Activated CD8-positive, alpha-beta memory T cell treated with anti-CD3 and anti-CD28 coated beads for 24 hours (primary cell): ENCODE results near the gene COL5A1.

ENCODE experiments used
- DNase-seq: peaks from one replicate; pipeline ENCODE4 v3.0.0-alpha.2; 2020

COL5A1 gene

DNA sequence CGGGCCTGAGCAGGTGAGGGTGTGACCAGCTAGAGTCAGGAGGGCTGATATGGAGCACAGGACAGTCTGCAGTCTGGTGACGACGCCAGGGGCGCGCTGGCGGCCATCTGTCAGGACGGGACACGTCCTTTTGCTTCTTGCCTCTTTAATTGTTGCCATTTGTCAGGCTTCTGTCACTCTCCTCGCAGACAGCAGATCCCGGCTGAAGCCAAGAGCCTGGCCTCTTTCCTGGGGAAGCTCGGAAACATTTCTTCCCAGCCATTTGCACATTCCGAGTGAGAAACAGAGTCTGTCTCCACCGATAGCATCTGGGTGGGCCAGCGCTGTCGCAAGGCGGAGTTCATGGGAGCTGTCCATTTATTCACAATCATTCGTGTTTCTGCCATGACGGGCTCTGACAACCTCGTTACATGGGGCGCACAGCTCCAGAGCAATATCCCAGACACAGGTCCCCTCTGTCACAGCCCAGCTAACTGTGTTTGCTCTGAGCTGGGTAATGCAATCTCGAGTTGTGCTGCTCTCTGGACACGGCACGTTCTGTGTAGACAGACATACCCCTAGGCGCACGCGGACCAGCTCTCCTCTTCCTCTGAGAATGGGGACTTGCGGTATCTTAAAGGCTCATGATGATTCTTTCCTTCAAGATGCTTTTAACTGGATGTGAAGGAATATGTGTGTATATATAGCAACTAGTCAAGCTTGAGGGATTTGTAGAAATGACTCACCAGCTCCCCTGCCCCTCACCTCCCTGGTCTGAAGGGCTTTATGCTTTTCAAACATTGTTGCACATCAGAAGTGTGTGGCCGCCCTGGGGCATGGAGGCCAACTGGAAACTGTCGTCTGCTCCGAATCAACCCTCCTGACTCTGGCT, 133.7 kb downstream of the COL5A1 start:
- no peak for DNase-seq

DNA sequence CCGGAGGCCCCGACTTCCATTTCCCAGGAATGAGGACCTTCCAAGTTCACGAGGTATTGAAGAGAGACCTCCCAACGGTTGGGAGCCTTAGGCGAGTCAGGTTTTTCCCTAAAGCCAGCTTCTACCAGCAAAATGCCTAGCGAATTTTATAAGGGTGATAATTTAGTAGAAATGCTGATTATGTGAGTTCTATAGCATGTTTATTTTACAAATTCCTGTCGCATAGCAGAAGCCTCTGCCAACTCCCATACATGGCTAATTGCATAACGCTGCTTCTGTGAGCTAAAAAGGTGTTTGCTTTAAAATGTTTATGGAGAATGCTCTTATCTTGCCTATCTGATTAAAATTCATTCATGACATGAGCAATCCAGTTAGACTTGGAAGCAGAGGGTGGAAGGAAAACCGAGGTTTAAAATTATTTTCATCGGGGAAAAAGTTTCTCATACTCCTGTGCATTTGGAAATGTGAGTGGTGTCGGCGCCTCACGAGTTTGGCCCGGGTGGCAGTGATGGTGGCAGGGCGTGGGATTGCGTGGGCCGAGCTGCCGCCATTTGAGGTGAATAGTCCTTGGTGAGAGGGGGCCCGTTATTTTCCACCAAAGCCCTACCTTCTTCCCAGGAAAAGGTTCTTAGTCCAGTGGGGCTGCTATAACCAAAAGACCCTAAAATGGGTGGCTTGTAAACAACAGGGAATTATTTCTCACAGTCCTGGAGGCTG, 134.6 kb downstream of the COL5A1 start:
- DNase-seq: no peak

DNA sequence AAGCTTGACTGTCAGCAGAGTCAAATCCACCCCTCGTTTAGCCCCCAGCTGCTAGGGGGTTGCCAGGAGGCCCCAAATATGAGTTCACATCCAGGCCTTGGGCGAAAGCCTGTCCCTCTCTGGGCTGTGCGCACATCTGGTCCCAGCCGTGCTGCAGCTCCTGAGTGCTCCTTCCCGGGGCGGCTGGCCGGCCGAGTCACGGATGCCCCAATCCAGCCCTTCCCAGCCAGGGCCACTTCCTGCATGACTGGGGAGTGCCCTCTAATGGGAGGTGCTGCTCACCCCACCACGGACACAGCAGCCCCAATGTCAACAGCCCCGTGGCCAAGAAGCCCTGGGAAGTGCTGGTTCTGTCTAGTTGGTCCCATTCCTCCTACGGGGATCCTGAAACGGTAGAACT, 135.6 kb downstream of the COL5A1 start:
- no peak for DNase-seq

DNA sequence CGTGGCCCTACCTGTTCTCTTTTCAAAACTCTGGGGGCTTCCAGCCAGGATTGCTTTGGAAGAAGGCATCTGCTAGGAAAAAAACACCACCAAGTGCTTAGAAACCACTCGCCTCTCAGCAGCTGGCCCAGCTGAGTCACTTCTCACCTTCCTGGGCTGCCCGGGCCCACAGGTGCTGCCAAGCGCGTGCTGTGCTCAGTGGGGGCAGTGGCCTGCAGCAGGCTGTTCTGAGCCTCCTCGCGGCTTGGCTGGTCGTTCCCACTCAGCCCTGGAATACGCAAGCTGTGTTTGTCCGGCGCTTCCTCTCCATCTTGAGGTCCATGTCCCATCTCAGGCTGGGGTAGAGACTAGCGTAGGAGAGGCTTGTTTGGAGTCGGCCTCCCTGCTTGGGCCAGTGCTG, 136.6 kb downstream of the COL5A1 start:
- DNase-seq: no peak

DNA sequence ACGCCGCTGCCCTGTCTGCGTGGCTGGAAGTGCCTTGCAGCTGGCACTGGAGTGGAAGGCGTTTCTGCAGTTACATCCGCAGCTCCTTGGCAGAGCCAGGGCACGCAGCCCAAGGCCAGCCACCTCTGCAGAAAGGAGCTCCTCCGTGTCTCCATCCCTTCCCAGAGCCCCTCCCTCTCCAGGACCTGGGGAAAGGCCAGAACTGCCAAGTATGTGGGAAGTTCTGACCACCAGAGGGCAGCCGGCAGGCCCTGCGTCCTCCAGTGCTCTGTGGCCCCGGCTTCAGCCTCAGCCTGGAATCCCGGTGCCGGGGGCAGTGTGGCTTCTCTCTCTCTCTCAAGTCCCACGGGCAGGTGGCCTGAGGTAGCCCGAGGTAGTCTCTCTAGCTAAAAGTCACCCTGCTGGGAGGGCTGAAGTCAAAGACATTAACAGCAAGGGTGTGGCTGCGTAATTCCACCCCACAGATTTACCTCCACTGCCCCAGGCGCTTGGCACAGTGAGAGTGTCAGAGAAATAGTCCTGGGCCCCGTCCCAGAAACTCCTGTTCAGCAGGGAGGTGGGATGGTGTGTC, 137.3 kb downstream of the COL5A1 start:
- no peak for DNase-seq

DNA sequence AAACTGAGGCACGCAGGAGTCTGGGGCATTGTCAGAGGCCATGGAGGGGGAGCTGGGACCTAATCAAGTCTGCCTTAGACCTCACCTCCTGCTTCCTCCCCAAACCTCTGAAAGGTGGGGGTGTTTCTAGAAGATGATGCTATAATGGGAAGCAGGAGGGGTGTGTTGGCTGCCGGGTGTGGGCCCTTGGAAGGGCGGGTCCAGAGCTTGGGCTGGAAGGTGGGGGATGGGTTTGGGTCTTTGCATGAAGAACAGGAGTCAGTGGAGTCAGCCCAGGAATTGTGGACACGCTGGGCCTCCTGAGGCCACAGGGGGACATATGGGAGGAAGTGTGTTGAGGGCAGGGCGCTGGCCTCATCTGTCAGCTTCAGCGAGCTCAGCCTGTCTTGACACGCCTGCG, 138.0 kb downstream of the COL5A1 start:
- DNase-seq: no peak

DNA sequence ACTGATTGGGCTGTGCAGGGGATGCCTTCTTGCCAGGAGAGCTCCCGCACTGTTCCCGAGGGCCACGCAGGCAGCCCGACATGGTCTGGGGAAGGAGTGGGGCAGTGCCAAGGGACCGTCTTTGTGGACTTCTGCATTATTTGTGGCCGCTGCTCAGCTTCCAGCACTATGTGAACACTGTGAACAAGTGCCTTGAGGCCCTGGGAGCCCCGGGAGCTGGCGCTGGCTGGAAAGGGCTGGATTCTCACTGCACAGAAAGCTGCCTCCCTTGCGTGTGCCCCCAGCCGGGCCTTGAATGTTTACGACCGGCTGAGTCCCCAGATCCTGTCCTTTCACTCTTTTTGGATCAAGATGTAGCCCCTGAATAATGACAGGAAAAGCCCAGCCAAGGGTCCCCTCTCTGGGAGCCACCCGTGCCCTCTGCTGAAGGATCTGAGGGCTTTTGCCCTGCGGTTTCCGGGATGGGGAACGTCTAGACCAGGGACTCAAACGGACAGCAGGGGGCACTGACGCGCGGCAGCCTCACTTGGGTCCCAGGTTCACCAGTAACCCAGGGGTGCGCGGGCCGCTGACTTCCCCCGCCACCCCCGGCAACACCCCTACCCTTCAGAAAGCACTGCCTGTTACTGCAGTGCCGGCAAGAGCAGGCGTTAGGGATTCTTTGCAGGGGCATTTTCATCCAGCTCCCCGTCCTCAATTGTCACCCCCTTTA, 140.1 kb downstream of the COL5A1 start:
- DNase-seq: no peak

DNA sequence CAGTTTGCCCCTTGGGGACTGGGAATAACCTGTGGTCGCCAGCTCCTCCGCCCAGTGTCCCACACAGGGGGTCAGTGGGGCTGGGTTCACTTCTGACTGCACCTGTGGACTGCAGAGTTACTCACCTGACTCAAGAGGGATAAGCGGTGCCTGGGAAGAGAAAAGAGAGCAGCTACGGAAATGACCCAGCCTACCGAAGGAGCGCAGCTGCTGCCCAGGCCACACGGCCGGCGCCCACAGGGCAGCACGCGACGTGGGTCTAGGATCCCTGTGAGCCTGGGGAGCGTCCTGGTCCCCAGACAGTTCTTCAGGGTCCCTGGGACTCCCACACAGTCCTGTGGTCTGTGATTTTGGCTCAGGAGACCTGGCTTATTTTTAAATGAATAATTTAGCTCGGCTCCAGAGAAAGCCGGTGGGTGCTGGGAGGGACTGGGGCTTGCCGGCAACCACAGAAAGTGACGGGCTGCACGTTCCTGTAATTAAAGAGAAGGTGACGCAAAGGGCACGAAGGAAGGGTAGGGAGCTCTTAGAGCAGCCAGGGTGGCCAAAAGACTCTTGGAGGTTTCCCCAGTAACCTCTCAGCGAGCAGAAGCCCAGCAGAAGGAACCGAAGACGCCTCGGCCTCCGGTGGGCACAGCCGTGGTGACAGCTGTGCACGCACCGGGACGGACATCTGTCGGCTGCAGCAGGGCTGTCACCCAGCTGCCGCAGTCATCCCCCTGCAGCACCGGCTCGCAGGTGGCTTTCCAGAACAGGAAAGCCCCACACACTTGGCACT, 141.5 kb downstream of the COL5A1 start:
- no peak for DNase-seq

DNA sequence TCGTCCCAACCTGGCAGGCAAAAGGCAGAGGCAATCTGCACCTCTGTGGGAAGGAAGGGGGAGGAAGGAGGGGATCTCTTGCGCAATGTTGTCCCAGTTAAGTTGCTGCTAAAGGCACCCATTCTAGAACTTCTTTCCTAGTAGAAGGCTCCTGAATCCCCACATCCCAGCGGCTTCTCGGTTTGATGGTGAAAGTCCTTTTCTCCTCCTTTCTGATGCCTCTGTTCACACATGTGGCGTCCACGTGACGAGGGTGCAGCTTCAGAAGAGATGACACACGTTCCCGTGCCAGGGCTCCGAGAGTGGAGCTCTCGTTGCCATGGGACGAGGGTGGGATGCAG, 142.1 kb downstream of the COL5A1 start:
- no peak for DNase-seq

DNA sequence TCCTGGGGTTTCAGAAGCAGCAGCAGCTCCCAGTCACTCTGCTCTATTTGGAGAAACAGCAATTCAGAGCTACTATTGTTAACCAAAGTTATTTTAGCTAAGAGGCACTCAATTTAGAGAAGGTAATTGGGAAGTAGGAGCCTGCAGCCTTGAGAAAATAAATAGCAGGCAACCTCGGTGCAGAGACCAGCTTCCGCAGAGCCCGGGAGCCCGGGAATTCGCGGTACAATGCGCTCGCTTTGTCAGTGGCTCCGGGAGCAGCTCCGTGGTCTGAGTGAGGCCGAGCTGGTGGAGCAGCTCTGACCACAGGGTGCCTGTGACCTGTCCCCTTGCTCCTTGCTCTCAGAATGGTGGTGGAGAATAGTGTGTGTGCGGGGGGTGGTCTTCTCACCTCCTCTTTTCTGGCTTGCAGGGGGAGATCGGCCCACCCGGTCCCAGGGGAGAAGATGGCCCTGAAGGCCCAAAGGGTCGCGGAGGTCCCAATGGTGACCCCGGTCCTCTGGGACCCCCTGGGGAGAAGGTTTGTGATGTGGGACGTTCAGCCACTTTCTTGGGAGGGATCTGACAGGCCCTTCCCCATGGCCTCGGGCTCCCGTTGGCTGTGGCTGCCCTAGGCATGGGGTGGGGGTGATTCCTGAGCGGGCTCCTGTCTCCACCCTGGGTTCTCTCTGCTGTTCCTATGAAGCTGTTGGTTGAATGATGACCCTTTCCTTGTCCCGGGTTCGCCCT, 143.1 kb downstream of the COL5A1 start:
- no peak for DNase-seq

DNA sequence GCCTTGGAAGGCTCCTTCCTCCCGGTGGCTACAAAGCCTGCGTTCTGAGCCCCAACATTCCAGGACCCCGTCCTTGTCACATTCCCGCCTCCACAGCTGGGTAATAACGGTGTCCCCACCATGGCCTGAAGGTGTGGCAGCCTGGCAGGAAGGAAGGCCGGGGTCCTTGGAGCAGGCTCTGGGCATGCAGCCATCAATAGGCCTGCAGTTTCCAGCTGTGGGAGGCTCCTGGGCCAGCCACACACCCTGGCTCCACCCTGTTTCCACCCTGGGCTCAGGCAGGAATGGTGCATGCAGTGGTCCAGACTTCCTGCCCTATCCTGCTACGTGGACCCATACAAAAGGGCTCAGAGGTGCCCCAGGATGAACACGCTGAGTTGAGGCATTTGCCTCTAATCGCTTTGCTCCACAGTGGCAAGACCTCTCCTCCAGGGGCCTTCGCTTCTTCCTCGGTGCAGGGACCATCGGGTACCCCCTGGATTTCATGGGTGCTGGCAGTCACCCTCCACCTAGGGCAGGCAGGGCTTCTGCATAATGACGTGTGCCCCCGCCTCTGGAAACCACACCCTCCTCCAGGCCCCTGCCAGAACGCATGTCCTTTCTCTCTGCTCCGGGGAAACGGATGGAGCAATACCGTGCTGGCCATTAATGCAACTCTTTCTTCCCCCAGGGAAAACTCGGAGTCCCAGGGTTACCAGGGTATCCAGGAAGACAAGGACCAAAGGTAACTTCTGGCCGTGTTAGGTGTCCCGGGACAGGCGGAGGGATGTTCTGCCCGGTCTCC, 143.9 kb downstream of the COL5A1 start:
- DNase-seq: no peak

DNA sequence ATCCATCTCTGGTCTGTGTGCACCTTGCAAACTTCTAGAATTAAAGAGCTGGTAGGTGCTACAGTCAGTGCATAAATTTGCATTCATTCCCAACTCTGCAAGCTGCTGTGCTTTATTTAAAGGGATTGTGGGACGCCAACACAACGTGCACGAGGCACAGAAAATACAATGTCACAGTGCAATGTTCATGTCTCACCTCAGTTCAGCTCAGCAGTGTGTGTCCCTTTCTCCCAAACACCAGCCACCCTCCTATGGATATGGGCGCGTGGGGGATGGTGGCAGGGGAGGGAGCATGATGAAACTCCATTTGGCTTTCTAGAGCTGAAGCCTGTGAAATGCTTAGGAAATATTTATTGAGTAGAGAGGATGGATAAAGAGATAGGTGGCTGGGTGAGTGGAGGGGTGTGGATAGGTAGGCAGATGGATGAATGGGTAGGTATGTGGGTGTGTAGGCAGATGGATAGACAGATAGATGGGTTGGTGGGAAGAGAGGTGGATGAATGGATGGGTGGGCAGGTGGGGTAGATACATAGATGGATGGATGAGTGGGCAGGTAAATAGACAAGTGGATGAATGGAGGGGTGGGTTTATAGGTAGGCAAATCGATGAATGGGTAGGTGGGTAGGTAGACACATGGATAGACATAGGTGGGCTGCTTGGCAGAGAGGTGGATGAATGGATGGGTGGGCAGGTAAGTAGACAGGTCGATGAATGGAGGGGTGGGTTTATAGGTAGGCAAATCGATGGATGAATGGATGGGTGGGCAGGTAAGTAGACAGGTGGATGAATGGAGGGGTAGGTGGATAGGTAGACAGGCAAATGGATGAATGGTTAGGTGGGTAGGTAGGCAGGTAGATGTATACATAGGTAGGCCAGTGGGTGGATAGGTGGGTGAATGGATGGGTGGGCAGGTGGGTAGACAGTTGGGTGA, 146.3 kb downstream of the COL5A1 start:
- no peak for DNase-seq

DNA sequence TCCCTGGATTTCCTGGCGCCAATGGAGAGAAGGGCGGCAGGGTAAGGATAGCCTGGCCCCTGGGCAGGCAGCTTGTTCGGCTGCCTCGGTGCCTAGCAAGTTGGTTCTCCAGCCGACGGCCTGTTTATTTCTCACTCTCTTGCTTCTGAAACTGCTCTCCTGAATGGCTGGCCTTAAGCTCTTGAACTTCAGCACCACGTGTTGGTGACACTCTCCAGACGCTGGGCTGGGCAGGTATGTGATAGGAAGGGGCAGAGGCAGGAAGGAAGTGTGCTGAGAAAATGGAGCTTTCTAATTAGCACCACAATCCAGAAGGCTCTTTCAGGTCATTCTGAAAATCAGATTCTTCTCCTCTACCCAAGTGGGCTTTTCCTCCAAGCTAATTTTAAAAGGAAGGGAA, 147.6 kb downstream of the COL5A1 start:
- no peak for DNase-seq

DNA sequence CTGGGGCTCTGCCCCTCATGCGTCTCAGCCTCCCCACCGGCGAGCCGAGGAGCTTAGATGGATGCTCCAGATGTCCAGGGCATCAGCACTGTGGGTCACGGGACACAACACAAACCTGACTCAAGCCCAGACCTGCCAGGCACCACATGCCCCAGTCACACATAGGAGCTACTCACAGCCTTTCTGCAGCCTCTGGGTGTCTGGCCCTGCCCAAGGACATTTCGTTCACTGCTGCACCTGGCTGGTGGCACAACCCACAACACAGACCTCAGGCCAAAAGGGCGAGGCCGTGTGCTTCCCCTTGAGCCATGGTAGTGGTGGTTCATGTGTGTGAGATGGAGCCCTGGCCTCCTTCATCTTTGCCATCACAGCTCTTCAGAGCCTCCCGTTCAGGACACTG, 149.4 kb downstream of the COL5A1 start:
- no peak for DNase-seq

DNA sequence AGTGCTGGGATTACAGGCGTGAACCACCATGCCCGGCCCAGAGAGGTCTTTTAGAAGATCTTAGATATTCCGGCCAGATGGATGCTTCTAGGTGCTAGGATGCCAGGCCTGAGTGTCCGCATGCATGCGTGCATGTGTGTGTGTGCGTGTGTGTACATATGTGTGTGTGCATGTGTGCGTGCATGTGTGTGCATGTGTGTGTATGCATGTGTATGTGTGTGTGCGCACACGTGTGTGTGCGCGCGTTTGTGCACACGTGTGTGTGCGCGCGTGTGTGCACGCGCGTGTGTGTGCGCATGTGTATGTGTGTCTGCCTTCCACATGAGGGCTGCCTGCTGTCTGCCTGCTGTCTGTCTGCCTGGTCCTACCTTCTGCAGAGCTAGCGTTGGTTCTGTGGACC, 151.0 kb downstream of the COL5A1 start:
- DNase-seq: no peak

DNA sequence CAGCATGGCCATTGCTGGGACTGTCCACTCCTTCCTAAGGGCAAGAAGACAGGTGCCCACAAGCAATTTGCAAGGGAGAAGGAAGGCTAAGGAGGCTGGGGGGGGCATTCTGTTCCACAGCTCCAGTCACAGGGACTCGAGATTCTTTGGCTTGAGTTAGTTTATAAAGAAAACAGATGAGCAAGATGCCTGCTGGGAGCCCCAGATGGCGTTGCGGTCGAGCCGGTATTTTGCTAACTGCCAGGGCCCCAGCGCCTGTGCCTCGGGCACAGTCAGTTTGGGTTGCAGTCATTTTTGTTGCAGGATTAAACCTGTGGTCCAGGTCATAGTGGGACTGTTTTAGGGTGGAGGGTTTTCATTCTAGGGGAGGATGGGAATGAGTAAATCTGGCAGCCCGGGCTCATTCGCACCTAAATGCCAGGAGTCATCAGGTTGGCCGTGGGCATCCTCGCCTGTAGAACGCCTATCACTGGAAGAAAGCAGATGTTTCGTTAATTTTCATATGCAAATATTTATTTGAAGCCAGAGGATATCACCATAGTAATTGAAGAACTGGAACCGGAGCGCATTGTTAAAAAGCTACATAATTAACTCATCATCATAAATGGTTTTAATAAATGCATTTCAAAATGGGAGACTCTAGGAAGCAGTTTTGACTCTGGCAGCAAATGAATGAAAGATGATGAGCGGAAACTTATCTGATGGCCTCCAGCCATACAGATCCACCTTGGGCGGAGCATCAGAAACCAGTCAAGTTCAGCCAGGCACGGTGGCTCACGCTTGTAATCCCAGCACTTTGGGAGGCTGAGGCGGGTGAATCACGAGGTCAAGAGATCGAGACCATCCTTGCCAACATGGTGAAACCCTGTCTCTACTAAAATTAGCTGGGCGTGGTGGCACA, 151.9 kb downstream of the COL5A1 start:
- no peak for DNase-seq

DNA sequence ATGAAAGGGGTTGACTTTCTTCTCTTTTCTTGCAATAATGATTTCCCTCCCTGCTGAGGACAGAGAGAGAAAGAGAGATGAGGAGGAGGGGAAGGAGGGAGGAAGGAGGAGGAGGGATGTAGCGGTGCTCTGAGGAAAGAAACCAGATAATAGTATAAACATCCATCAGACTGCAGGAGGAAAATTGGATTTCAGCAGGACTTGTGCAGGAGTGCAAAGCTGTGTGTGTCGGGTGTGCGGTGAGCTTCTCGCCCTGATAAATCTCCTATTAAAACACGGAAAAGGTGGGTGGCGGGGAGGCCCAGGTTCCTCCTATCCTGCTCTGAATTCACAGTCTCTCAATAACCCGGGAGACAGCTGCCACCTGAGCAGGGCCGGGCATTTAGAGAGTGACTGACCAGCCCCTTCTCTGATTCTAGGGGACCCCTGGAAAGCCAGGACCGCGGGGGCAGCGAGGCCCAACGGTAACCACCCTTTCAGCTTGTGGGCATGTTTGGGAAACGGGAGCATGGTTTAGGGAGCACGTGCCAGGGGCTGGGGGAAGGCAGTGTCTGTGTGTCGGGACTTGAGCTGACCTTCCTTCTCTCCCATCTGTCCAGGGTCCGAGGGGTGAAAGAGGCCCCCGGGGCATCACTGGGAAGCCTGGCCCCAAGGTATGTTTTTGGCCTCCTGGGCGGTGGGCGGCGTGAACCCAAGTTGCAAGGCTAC, 153.2 kb downstream of the COL5A1 start:
- no peak for DNase-seq

DNA sequence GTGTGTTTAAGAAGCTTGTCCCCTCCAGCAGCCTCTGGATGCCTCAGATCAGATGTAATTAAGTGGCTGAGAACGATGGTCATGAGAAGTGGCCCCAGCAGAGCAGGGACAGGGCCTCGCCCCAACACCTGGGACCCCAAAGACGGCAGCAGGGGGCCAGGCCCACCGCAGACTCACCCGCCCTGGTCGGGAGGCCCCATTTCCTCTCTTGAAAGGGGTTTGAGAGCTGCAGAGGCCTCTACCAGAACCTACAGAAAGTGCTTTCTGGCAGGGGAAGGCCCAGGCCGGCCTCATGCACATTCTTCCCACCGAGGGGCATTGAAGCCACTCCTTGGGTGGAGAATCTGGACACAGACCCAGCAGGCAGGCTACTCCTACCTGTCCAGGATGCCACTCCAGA, 153.8 kb downstream of the COL5A1 start:
- no peak for DNase-seq
